Panc1 (cell line): Measurements from ENCODE around the gene CENPC.

Source experiments
- POLR2AphosphoS5 ChIP-seq: IDR thresholded peaks from 2 replicates; pipeline ENCODE4 v1.6.1; 2012; ENCODE audit warnings: mild to moderate bottlenecking, low read depth, low read length, moderate library complexity
- SIN3A ChIP-seq: IDR thresholded peaks from 2 replicates; pipeline ENCODE4 v1.6.1; 2012; ENCODE audit warnings: low read depth, mild to moderate bottlenecking, low read length, moderate library complexity, borderline replicate concordance; ENCODE audit not compliant: insufficient read depth
- TF ChIP-seq, protein P1 (sequence below): fragments of 450-650 bp; IDR thresholded peaks from 2 replicates; pipeline ENCODE4 v1.5.1; 2017; ENCODE audit warnings: mild to moderate bottlenecking

DNA sequence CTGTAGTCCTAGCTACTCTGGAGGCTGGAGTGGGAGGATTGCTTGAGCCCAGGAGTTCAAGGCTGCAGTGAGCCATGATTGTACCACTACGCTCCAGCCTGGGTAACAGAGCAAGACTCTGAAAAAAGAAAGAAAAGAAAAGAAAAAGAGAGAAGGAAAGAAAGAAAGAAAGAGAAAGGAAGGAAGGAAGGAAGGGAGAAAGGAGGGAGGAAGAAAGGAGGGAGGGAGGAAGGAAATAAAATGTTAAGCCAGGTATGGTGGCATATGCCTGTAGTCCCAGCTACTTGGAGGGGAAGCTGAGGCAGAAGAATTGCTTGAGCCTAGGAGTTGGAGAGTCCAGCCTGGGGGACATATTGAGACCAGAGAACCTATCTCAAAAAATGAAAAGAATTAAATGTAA lies 25.2 kb upstream of the CENPC start:
- TF ChIP-seq, protein P1, sequence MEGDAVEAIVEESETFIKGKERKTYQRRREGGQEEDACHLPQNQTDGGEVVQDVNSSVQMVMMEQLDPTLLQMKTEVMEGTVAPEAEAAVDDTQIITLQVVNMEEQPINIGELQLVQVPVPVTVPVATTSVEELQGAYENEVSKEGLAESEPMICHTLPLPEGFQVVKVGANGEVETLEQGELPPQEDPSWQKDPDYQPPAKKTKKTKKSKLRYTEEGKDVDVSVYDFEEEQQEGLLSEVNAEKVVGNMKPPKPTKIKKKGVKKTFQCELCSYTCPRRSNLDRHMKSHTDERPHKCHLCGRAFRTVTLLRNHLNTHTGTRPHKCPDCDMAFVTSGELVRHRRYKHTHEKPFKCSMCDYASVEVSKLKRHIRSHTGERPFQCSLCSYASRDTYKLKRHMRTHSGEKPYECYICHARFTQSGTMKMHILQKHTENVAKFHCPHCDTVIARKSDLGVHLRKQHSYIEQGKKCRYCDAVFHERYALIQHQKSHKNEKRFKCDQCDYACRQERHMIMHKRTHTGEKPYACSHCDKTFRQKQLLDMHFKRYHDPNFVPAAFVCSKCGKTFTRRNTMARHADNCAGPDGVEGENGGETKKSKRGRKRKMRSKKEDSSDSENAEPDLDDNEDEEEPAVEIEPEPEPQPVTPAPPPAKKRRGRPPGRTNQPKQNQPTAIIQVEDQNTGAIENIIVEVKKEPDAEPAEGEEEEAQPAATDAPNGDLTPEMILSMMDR: no peak
- no peak for TF ChIP-seq POLR2AphosphoS5
- TF ChIP-seq SIN3A: no peak
